Measurements from ENCODE around the gene SRPK3. TPM values are rescaled to one million over a fixed set of nuclear protein-coding genes. Genes with fewer than 3 reads are reported as not detected.

Gene SRPK3
- total RNA-seq, 1 experiment from 2014 or later, result not detected

- Histone ChIP-seq H3K4me3 (ENCODE audit: insufficient read depth, low read depth, low read length) (peak within 1 kb of the TSS; percentile 72), H3K27me3 (ENCODE audit: control insufficient read depth, insufficient read depth, low read length) (no peaks in the 10 kb centered on the region), H3K36me3 (replicated peaks; ENCODE audit: control insufficient read depth, insufficient read depth, low read length) (no peaks in the 10 kb centered on the region; the same call in 1 of the 2 replicates)
- DNase-seq, result peak; percentile 89
Measured at GRCh38 chrX:153829799-153830639, 49.2 kb downstream of the SRPK3 start, which contains the start of gene PDZD4. Gene PDZD4, minus strand, starts transcription at chrX:153830544. Its CDS starts 246 bp downstream, at chrX:153830298.

DNA sequence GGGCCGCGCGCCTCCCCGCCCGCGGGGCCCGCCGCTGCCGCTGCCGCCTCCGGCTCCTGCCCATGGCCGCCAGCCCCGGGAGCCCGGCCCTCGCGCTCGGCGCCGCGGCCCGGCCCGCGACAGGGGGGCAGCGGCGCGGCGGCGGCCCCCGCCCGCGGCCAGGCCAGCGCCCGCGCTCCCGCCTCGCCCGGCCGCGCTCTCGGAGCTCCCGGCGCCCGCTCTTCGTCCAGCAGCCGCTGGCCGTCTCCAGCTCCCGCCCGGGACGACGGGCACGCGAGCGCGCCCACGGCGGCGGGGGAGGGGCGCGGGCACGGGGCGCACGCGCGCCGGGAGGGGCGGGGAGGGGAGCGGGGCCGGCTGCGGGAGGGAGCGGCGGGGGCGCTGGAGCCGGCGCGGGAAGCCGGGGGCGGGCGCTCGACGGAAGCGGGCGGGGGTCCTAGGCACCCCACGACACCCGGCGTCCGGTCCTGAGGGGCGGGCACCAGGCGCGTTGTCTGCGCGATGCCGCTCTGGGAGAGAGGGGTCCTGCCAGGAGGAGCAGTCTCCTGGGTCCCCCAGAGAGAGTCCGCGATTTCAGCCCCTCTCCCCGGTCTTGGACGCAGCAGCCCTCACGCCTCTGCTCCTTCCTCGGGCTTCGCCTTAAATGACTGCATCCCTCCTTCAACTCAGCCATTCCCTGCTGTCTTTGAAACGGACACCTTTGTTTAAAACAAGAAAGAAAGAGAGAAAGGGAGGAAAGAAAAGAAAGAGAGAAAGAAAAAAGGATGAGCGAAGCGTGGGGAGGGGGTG lies 50.0 kb downstream of the SRPK3 start:
- no peaks in the 10 kb centered on the region; the same call in 1 of the 2 replicates for H3K36me3 ChIP-seq (replicated peaks; ENCODE audit: control insufficient read depth, insufficient read depth, low read length)
- peak overlapping the region; percentile 72 for H3K4me3 ChIP-seq (ENCODE audit: insufficient read depth, low read depth, low read length)
- H3K27me3 ChIP-seq (ENCODE audit: control insufficient read depth, insufficient read depth, low read length), result no peaks in the 10 kb centered on the region
- peak; percentile 70 for DNase-seq

DNA sequence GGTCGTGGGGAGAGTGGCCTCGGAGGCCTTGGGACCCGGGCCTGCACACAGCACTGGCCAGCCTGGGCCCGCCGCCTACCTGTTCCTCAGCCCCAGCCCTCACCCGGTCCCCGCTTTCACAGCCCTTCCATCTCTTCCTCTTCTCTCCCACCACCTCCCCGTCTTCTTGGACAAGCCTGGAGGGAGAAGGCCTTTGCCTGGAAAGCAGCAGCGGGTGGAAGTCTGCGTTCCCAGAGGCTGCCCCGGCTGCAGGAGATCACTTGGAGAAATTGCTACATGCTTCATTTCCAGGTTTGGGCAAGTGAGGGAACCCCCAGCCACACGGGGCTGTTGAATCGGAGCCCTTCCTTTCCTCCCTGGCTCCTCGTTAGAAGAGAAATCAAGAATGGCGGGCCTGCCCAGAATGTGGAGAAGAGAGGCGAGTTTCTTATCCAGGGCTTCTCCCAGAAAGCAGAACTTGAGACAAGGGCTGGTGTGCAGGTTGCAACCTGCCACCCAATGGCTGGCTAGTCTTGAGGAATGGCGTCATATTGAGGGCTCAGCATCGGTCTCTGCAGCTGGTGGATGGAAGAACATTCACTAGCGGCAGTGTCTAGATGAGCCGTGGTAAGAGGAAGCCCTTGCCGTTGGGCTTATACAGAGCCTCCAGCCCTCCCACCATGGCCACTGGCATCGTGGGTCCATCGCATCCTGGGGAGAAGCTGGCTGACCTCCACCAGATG lies 50.7 kb downstream of the SRPK3 start:
- H3K4me3 ChIP-seq (ENCODE audit: insufficient read depth, low read depth, low read length), result peak overlapping the region; percentile 47
- peak; percentile 62 for DNase-seq
- H3K27me3 ChIP-seq (ENCODE audit: control insufficient read depth, insufficient read depth, low read length), result no peaks in the 10 kb centered on the region
- H3K36me3 ChIP-seq (replicated peaks; ENCODE audit: control insufficient read depth, insufficient read depth, low read length), result no peaks in the 10 kb centered on the region; the same call in 1 of the 2 replicates

- Histone ChIP-seq H3K36me3 (replicated peaks; ENCODE audit: control insufficient read depth, insufficient read depth, low read length) (no peaks in the 10 kb centered on the region; the same call in 1 of the 2 replicates), H3K27me3 (ENCODE audit: control insufficient read depth, insufficient read depth, low read length) (no peaks in the 10 kb centered on the region), H3K4me3 (ENCODE audit: insufficient read depth, low read depth, low read length) (no peak overlapping the region)
- peak; percentile 25 for DNase-seq
Measured at GRCh38 chrX:153832728-153833127, 51.9 kb downstream of the SRPK3 start.

Other genes with a start within 250 kb of the SRPK3 start
- 27.0 and 30.4 TPM in 2 replicates for gene CCNQ, start 181.9 kb upstream of the SRPK3 start, total RNA-seq (2014; rRNA removed; shearing (Covaris generic))
- 2.3 and 3.3 TPM in 2 replicates for gene DUSP9, start 133.8 kb upstream of the SRPK3 start, total RNA-seq (2014; rRNA removed; shearing (Covaris generic))
- 1.7 and 5.5 TPM in 2 replicates for gene PNCK, start 107.2 kb upstream of the SRPK3 start, total RNA-seq (2014; rRNA removed; shearing (Covaris generic))
- gene SLC6A8, start 93.1 kb upstream of the SRPK3 start, total RNA-seq (2014; rRNA removed; shearing (Covaris generic)), result 29.4 and 40.2 TPM in 2 replicates
- gene BCAP31, start 56.7 kb upstream of the SRPK3 start, total RNA-seq (2014; rRNA removed; shearing (Covaris generic)), result 95.0 and 176 TPM in 2 replicates
- gene ABCD1, start 56.2 kb upstream of the SRPK3 start, total RNA-seq (2014; rRNA removed; shearing (Covaris generic)), result 12.2 and 17.1 TPM in 2 replicates
- 0.07 TPM in 1 of 2 replicates, not detected in the other for gene PLXNB3, start 16.8 kb upstream of the SRPK3 start, total RNA-seq (2014; rRNA removed; shearing (Covaris generic))
- gene IDH3G, start 13.3 kb downstream of the SRPK3 start, total RNA-seq (2014; rRNA removed; shearing (Covaris generic)), result 63.3 and 76.2 TPM in 2 replicates
- gene SSR4, start 13.6 kb downstream of the SRPK3 start, total RNA-seq (2014; rRNA removed; shearing (Covaris generic)), result 148 and 198 TPM in 2 replicates
- gene PDZD4, start 49.5 kb downstream of the SRPK3 start, total RNA-seq (2014; rRNA removed; shearing (Covaris generic)), result 73.0 and 76.3 TPM in 2 replicates
- 9.9 and 17.0 TPM in 2 replicates for gene L1CAM, start 105.1 kb downstream of the SRPK3 start, total RNA-seq (2014; rRNA removed; shearing (Covaris generic))
- not detected in 2 replicates for gene AVPR2, start 123.6 kb downstream of the SRPK3 start, total RNA-seq (2014; rRNA removed; shearing (Covaris generic))
- 39.4 and 51.3 TPM in 2 replicates for gene ARHGAP4, start 145.2 kb downstream of the SRPK3 start, total RNA-seq (2014; rRNA removed; shearing (Covaris generic))
- 86.7 and 97.4 TPM in 2 replicates for gene NAA10, start 154.0 kb downstream of the SRPK3 start, total RNA-seq (2014; rRNA removed; shearing (Covaris generic))
- 17.9 and 18.3 TPM in 2 replicates for gene RENBP, start 163.6 kb downstream of the SRPK3 start, total RNA-seq (2014; rRNA removed; shearing (Covaris generic))
- 64.9 and 70.0 TPM in 2 replicates for gene HCFC1, start 190.8 kb downstream of the SRPK3 start, total RNA-seq (2014; rRNA removed; shearing (Covaris generic))
- 8.8 and 9.5 TPM in 2 replicates for gene TMEM187, start 191.7 kb downstream of the SRPK3 start, total RNA-seq (2014; rRNA removed; shearing (Covaris generic))
- gene IRAK1, start 238.9 kb downstream of the SRPK3 start, total RNA-seq (2014; rRNA removed; shearing (Covaris generic)), result 34.4 and 44.6 TPM in 2 replicates